Activated CD4-positive, alpha-beta T cell treated with anti-CD3 and anti-CD28 coated beads, Interleukin-2, amount 10 ng/mL, durations not matched to agents 24 days and 14 days (primary cell): ENCODE data around the gene PCDHGA2. TPM values are rescaled to one million over a fixed set of nuclear protein-coding genes. Genes with fewer than 3 reads are reported as not detected.
"Not testable (repeated sequence)": the region's sequence is repeated elsewhere in the genome, so short reads cannot be mapped to it uniquely, and the experiment has no call there.

Experiments
- DNase-seq: peaks from one replicate; pipeline ENCODE4 v3.0.0; 2022
- H3K27ac Mint-ChIP-seq: one replicate; pipeline ENCODE4 v1.8.0; 2022; ENCODE audit warnings: mild to moderate bottlenecking, mixed read lengths
- H3K27me3 Mint-ChIP-seq: one replicate; pipeline ENCODE4 v1.8.0; 2022; ENCODE audit warnings: mixed read lengths
- H3K36me3 Mint-ChIP-seq: one replicate; pipeline ENCODE4 v1.8.0; 2022; ENCODE audit warnings: low read depth, mild to moderate bottlenecking, mixed read lengths
- H3K4me1 Mint-ChIP-seq: one replicate; pipeline ENCODE4 v1.8.0; 2021; ENCODE audit warnings: mixed read lengths
- H3K4me3 Mint-ChIP-seq: one replicate; pipeline ENCODE4 v1.8.0; 2022; ENCODE audit warnings: mild to moderate bottlenecking, moderate library complexity, mixed read lengths
- H3K9me3 Mint-ChIP-seq: one replicate; pipeline ENCODE4 v1.8.0; 2021; ENCODE audit warnings: mixed read lengths
- intact Hi-C: fragments of 100-400 bp; cut with micrococcal nuclease; formaldehyde crosslinking; loops from one replicate; pipeline ENCODE4 v1.15.1; 2023
- total RNA-seq: library from RNA; stranded (reverse); gene quantifications from 2 replicates; pipeline ENCODE4 v1.2.3, GENCODE V29; 2022

Gene PCDHGA2
- total RNA-seq, 1 donor from 2014 or later: 0.12 TPM

DNA sequence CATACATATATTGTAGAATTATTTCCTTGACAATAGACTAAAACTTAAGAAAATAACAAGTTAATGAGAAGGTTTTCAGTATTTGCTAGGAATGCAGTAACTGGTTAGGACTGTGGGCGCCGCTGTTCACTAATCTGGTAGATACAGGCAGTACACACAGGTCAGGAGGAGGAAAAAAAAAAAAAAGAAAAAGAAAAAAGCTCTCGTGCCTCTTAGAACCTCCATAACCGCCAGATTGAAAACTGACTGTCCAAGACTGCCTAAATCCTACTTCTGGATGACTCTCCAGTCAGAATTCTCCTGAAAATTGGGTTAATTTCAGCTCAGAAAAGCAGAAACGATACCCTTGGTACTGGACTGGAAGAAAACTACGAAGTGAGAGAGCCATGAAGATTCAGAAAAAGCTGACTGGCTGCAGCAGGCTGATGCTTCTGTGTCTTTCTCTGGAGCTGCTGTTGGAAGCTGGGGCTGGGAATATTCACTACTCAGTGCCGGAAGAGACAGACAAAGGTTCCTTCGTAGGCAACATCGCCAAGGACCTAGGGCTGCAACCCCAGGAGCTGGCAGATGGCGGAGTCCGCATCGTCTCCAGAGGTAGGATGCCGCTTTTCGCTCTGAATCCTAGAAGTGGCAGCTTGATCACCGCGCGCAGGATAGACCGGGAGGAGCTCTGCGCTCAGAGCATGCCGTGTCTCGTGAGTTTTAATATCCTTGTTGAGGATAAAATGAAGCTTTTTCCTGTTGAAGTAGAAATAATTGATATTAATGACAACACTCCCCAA is 8.1 kb upstream of the PCDHGA2 start, which contains the start of gene PCDHGA1:
PCDHGA1 (plus strand) TSS at position 216 of the 782 bp plus-strand sequence.
- H3K4me3 Mint-ChIP-seq: peak within 1 kb of the TSS; percentile 56
- peaks cover 22% of the 10 kb centered on the region for H3K9me3 Mint-ChIP-seq
- peaks cover 35% of the 10 kb centered on the region for H3K27me3 Mint-ChIP-seq
- H3K36me3 Mint-ChIP-seq: peaks cover 3% of the 10 kb centered on the region
- H3K4me1 Mint-ChIP-seq: peaks cover 8% of the 10 kb centered on the region
- no peak within 1 kb of the TSS for H3K27ac Mint-ChIP-seq
- intact Hi-C loops: loop anchor here (10.0 kb wide), 1 partner anchor 86 kb away; the partner anchor contains the start of gene PCDHB15
- peak; percentile 73 for DNase-seq

DNA sequence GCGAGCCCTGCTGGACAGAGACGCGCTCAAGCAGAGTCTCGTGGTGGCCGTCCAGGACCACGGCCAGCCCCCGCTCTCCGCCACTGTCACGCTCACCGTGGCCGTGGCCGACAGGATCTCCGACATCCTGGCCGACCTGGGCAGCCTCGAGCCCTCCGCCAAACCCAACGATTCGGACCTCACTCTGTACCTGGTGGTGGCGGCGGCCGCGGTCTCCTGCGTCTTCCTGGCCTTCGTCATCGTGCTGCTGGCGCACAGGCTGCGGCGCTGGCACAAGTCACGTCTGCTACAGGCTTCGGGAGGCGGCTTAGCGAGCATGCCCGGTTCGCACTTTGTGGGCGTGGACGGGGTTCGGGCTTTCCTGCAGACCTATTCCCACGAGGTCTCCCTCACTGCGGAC is 6.0 kb upstream of the PCDHGA2 start:
- H3K4me3 Mint-ChIP-seq, H3K36me3 Mint-ChIP-seq, H3K4me1 Mint-ChIP-seq, H3K27ac Mint-ChIP-seq: not testable (repeated sequence)
- DNase-seq: peak; percentile 39
- Mint-ChIP-seq H3K9me3 (peaks cover 21% of the 10 kb centered on the region), H3K27me3 (peaks cover 44% of the 10 kb centered on the region)
- intact Hi-C loops: loop anchor here (10.0 kb wide), 1 partner anchor 88 kb away; the partner anchor contains the start of gene PCDHB15

DNA sequence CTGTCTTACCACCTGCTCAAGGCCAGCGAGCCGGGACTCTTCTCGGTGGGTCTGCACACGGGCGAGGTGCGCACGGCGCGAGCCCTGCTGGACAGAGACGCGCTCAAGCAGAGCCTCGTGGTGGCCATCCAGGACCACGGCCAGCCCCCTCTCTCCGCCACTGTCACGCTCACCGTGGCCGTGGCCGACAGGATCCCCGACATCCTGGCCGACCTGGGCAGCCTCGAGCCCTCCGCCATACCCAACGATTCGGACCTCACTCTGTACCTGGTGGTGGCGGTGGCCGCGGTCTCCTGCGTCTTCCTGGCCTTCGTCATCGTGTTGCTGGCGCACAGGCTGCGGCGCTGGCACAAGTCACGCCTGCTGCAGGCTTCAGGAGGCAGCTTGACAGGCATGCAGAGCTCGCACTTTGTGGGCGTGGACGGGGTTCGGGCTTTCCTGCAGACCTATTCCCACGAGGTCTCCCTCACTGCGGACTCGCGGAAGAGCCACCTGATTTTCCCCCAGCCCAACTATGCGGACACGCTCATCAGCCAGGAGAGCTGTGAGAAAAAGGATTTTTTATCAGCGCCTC is 2.3 kb downstream of the PCDHGA2 start:
- peaks cover 46% of the 10 kb centered on the region for H3K9me3 Mint-ChIP-seq
- H3K4me3 Mint-ChIP-seq, H3K36me3 Mint-ChIP-seq, H3K27ac Mint-ChIP-seq, DNase-seq, intact Hi-C loops, H3K4me1 Mint-ChIP-seq: not testable (repeated sequence)
- peaks cover 37% of the 10 kb centered on the region for H3K27me3 Mint-ChIP-seq

GRCh38 chr5:141342773-141343172 is 4.2 kb downstream of the PCDHGA2 start:
- no peak overlapping the region for H3K27ac Mint-ChIP-seq
- no peaks in the 10 kb centered on the region for H3K4me1 Mint-ChIP-seq
- H3K27me3 Mint-ChIP-seq: peaks cover 27% of the 10 kb centered on the region
- DNase-seq: no peak
- intact Hi-C loops: no loop called here
- peaks cover 3% of the 10 kb centered on the region for H3K36me3 Mint-ChIP-seq
- H3K4me3 Mint-ChIP-seq: no peak overlapping the region
- peaks cover 42% of the 10 kb centered on the region for H3K9me3 Mint-ChIP-seq

DNA sequence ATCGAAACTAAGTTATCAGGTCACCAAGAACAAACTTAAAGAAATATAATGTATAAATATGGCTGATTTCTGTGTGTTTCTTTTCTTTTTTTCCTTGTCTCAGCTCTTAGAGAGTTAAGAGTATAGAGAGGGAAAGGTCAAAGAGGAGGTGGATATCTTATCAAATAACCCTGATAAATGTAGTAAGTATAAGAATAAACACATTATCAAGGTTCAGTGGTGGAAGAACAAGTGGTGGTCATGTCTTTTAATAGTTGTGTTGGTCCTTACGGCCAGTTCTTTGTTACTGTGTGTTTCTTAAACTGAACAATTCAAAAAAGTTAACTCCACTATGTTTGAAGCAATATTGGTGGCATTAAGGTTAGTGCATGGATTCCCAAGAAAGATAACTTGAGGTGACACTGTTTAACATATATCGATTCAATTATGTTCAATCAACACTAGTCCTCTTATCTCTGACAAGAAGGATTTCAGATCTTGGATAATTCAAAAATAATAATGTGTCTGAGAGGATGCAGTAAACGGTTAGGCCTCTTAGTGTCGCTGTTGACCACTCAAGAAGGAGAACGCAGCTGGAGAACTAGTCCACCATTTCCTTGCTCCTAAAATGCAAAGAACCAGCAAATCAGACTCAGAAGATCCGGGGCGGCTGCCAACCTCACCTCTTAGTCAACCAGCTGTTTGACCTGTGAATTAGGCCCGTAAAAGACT is 4.8 kb downstream of the PCDHGA2 start, which contains the start of gene PCDHGA3:
PCDHGA3 (plus strand) TSS at position 588 of the 711 bp plus-strand sequence. CDS start 205 bp downstream, outside the sequence.
- intact Hi-C loops: no loop called here
- Mint-ChIP-seq H3K27me3 (peaks cover 20% of the 10 kb centered on the region), H3K4me3 (peak within 1 kb of the TSS; percentile 67)

DNA sequence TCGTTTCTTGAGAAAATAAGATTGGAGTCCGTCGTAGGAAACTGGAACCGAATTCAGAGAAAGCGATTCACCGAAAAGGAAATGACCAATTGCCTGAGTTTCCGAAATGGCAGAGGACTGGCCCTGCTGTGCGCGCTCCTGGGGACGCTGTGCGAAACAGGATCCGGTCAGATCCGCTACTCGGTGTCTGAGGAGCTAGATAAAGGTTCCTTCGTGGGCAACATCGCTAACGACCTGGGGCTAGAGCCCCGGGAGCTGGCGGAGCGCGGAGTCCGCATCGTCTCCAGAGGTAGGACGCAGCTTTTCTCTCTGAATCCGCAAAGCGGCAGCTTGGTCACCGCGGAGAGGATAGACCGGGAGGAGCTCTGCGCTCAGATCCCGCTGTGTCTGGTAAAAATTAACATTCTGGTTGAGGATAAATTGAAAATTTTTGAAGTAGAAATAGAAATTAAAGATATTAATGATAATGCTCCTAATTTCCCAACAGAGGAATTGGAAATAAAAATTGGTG is 5.4 kb downstream of the PCDHGA2 start:
- Mint-ChIP-seq H3K27ac (no peak overlapping the region), H3K27me3 (peaks cover 14% of the 10 kb centered on the region), H3K4me1 (no peaks in the 10 kb centered on the region), H3K36me3 (peaks cover 2% of the 10 kb centered on the region), H3K4me3 (peak overlapping the region; percentile 67), H3K9me3 (peaks cover 35% of the 10 kb centered on the region)
- DNase-seq: no peak
- intact Hi-C loops: no loop called here

More for the DNA sequence above, 4.8 kb downstream of the PCDHGA2 start, which contains the start of gene PCDHGA3:
- Mint-ChIP-seq H3K27ac (no peak within 1 kb of the TSS), H3K36me3 (peaks cover 3% of the 10 kb centered on the region), H3K9me3 (peaks cover 36% of the 10 kb centered on the region), H3K4me1 (no peaks in the 10 kb centered on the region)
- peak; percentile 74 for DNase-seq

DNA sequence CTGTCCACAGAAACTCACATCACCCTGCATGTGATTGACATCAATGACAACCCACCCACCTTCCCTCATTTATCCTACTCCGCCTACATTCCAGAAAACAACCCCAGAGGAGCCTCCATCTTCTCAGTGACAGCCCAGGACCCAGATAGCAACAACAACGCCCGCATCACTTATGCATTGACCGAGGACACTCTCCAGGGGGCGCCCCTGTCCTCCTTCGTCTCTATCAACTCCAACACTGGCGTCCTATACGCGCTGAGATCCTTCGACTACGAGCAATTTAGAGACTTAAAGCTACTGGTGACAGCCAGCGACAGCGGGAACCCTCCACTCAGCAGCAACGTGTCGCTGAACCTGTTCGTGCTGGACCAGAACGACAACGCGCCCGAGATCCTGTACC is 6.8 kb downstream of the PCDHGA2 start:
- peaks cover 36% of the 10 kb centered on the region for H3K9me3 Mint-ChIP-seq
- H3K4me3 Mint-ChIP-seq: no peak overlapping the region
- intact Hi-C loops: no loop called here
- peaks cover 3% of the 10 kb centered on the region for H3K4me1 Mint-ChIP-seq
- DNase-seq: peak; percentile 50
- H3K27ac Mint-ChIP-seq: no peak overlapping the region
- peaks cover 9% of the 10 kb centered on the region for H3K27me3 Mint-ChIP-seq
- no peaks in the 10 kb centered on the region for H3K36me3 Mint-ChIP-seq

DNA sequence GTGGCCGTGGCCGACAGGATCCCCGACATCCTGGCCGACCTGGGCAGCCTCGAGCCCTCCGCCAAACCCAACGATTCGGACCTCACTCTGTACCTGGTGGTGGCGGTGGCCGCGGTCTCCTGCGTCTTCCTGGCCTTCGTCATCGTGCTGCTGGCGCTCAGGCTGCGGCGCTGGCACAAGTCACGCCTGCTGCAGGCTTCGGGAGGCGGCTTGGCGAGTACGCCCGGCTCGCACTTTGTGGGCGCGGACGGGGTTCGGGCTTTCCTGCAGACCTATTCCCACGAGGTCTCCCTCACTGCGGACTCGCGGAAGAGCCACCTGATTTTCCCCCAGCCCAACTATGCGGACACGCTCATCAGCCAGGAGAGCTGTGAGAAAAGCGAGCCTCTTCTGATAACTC is 7.5 kb downstream of the PCDHGA2 start:
- H3K4me1 Mint-ChIP-seq, DNase-seq, H3K36me3 Mint-ChIP-seq, intact Hi-C loops, H3K27me3 Mint-ChIP-seq, H3K4me3 Mint-ChIP-seq, H3K27ac Mint-ChIP-seq: not testable (repeated sequence)
- peaks cover 35% of the 10 kb centered on the region for H3K9me3 Mint-ChIP-seq

- peaks cover 3% of the 10 kb centered on the region for H3K4me1 Mint-ChIP-seq
- peaks cover 12% of the 10 kb centered on the region for H3K27me3 Mint-ChIP-seq
- H3K27ac Mint-ChIP-seq: no peak within 1 kb of the TSS
- H3K9me3 Mint-ChIP-seq: peaks cover 24% of the 10 kb centered on the region
- intact Hi-C loops: no loop called here
- H3K4me3 Mint-ChIP-seq: peak within 1 kb of the TSS; percentile 73
- peak; percentile 82 for DNase-seq
- no peaks in the 10 kb centered on the region for H3K36me3 Mint-ChIP-seq
Observed at GRCh38 chr5:141349917-141350619, 11.5 kb downstream of the PCDHGA2 start, which contains the start of gene PCDHGB1. Gene PCDHGB1, plus strand, starts transcription at chr5:141350099. Its CDS starts 162 bp downstream, at chr5:141350261.

DNA sequence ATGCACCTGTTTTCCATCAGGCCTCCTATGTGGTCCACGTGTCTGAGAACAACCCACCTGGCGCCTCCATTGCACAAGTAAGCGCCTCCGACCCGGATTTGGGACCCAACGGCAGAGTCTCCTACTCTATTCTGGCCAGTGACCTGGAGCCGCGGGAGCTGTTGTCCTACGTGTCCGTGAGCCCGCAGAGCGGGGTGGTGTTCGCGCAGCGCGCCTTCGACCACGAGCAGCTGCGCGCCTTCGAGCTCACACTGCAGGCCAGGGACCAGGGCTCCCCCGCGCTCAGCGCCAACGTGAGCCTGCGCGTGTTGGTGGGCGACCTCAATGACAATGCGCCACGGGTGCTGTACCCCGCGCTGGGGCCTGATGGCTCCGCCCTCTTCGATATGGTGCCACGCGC is 13.0 kb downstream of the PCDHGA2 start:
- peak; percentile 50 for DNase-seq
- Mint-ChIP-seq H3K27me3 (peaks cover 15% of the 10 kb centered on the region), H3K4me1 (peaks cover 3% of the 10 kb centered on the region), H3K36me3 (no peaks in the 10 kb centered on the region), H3K9me3 (peaks cover 30% of the 10 kb centered on the region), H3K27ac (no peak overlapping the region), H3K4me3 (no peak overlapping the region)
- intact Hi-C loops: no loop called here

- Mint-ChIP-seq H3K9me3 (peaks cover 25% of the 10 kb centered on the region), H3K36me3 (no peaks in the 10 kb centered on the region), H3K4me3 (peak within 1 kb of the TSS; percentile 39), H3K27ac (no peak within 1 kb of the TSS), H3K27me3 (peaks cover 17% of the 10 kb centered on the region), H3K4me1 (no peaks in the 10 kb centered on the region)
- peak; percentile 61 for DNase-seq
- intact Hi-C loops: loop anchor here (5.0 kb wide), 2 partner anchors 157 to 202 kb away; no protein-coding TSS in a partner anchor
Observed at GRCh38 chr5:141354900-141355469, 16.4 kb downstream of the PCDHGA2 start, which contains the start of gene PCDHGA4. Gene PCDHGA4, plus strand, starts transcription at chr5:141355021. Its CDS starts 87 bp downstream, at chr5:141355108.

DNA sequence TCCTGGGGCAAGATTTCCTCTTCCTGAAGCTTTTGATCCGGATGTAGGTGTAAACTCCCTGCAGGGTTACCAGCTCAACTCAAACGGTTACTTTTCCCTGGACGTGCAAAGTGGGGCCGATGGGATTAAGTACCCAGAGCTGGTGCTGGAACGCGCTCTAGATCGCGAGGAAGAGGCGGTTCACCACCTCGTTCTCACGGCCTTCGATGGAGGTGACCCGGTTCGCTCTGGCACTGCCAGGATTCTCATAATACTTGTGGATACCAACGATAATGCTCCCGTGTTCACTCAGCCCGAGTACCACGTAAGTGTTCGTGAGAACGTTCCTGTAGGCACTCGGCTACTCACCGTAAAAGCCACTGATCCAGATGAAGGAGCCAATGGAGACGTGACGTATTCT is 17.1 kb downstream of the PCDHGA2 start:
- intact Hi-C loops: loop anchor here (5.0 kb wide), 2 partner anchors 157 to 202 kb away; no protein-coding TSS in a partner anchor
- Mint-ChIP-seq H3K36me3 (no peaks in the 10 kb centered on the region), H3K9me3 (peaks cover 24% of the 10 kb centered on the region), H3K4me3 (no peak overlapping the region), H3K4me1 (no peaks in the 10 kb centered on the region), H3K27ac (no peak overlapping the region), H3K27me3 (peaks cover 18% of the 10 kb centered on the region)
- peak; percentile 49 for DNase-seq
